ENCODE measurements around the gene ARL16.
A peak's percentile ranks its signal among the peaks of the same experiment; 100 is the strongest.

Gene ARL16

GRCh38 chr17:81712468-81713003 is 28.9 kb upstream of the ARL16 start:
- DNase-seq (ENCODE audit: low read depth) = no peak

GRCh38 chr17:81711814-81712467 is 28.3 kb upstream of the ARL16 start, which contains the start of gene SLC25A10:
TSS of gene SLC25A10 (plus strand) at chr17:81712284. CDS start at chr17:81712427, 143 bp downstream.
- peak; percentile 74 for DNase-seq (ENCODE audit: low read depth)

- DNase-seq (ENCODE audit: low read depth) = no peak
These were observed 27.1 kb upstream of the ARL16 start for GRCh38 chr17:81710514-81711308.

- no peak for DNase-seq (ENCODE audit: low read depth)
These were observed 25.2 kb upstream of the ARL16 start for GRCh38 chr17:81708739-81709185.

DNA sequence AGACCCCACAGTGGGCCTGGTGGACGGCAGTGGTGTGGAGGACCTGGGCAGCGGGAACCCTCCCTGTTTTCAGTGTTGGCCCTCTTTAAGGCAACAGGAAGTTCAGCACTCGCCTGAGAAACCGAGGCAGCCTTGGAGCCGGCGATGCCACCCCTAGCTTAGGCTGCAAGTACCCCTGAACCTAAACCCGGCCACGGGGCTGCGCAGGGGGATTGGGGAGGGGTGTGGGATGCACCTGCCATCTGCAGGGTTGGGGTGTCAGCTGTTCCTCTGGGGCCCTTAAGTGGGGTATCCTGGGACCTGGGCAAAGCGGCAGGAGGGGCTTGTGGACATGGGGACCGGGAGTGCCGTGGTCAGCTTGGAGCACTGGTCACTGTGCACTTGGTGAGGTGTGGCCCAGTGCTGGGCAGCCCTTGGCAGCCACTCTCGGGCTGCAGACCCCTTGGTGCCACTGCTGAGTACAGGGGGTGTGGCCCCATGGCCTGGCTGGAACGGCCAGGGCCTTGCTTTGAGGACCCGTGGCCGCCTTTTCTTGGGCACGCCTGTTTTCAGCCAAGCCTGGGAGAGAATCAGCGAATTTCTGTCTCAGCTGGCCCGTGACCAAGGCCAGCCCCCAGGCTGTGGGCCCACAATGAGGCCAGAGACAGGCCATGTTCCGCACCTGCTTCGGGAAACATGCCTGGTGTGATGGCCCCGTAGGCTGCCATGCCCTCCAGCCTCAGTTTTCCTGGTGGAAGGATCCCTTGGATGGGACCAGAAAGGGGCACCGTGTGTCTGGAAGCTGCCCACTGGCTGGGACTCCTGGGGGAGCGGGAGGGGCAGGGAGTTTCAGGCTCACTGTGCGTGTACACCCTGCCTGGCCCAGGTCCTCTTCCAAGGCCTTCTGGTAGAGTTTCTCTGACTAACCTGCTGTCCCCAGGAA is 24.4 kb upstream of the ARL16 start:
- no peak for DNase-seq (ENCODE audit: low read depth)

DNA sequence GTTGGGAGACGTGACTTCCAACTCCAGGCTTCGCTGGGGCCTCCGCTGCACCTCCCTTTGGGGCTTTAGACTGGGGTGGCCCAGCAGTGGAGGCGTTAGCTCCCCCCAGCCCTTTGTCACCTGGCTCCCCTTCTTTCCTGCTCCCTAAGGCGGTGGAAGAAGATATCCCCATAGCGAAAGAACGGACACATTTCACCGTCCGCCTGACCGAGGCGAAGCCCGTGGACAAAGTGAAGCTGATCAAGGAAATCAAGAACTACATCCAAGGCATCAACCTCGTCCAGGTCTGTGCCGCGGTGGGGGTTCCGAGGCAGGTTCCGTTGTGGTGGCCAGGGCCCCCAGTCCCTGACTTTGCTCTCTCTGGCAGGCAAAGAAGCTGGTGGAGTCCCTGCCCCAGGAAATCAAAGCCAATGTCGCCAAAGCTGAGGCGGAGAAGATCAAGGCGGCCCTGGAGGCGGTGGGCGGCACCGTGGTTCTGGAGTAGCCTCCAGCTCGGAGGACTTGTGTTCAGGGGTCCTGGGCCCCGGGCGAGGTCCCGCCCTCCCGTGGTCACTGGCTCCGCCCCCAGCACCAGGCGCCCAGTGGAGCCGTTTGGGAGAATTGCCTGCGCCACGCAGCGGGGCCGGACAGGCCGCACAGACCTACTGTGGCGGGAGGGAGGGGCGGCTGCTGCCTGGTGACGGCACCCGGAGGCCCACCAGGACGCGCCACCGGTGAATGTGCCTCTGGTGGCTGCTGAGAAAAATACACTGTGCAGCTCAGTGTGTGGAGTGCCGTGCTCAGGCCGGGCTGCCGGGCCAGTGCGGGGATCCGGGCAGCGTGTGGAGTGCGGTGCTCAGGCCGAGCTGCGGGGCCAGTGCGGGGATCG is 23.4 kb upstream of the ARL16 start:
- DNase-seq (ENCODE audit: low read depth) = no peak

DNA sequence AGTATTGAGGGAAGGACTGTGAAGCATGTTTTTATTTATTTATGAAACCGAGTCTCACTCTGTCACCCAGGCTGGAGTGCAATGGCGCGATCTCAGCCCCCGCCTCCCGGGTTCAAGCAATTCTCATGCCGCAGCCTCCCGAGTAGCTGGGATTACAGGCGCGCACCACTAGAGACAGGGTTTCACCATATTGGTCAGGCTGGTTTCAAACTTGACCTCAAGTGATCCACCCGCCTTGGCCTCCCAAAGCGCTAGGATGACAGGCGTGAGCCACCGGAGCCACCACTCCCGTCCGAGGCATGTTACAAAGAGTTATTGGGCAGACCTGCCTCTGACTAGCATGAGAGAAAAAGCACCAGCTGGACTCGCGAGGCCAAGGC is 22.6 kb upstream of the ARL16 start:
- DNase-seq (ENCODE audit: low read depth) = no peak

- DNase-seq (ENCODE audit: low read depth) = no peak
These were observed 22.1 kb upstream of the ARL16 start for GRCh38 chr17:81705518-81706231.

GRCh38 chr17:81703747-81704654 is 20.4 kb upstream of the ARL16 start:
- no peak for DNase-seq (ENCODE audit: low read depth)

GRCh38 chr17:81702934-81703746 is 19.5 kb upstream of the ARL16 start, which contains the start of gene MRPL12:
TSS of gene MRPL12 (plus strand) at chr17:81703367. CDS start at chr17:81703502, 135 bp downstream.
- DNase-seq (ENCODE audit: low read depth) = peak; percentile 82

- DNase-seq (ENCODE audit: low read depth) = no peak
These were observed 17.9 kb upstream of the ARL16 start for GRCh38 chr17:81701288-81702071.

GRCh38 chr17:81700353-81701287 is 17.0 kb upstream of the ARL16 start:
- DNase-seq (ENCODE audit: low read depth) = no peak

- DNase-seq (ENCODE audit: low read depth) = no peak
These were observed 13.9 kb upstream of the ARL16 start for GRCh38 chr17:81697261-81698044.

- DNase-seq (ENCODE audit: low read depth) = no peak
These were observed 12.8 kb upstream of the ARL16 start for GRCh38 chr17:81696218-81696941.

DNA sequence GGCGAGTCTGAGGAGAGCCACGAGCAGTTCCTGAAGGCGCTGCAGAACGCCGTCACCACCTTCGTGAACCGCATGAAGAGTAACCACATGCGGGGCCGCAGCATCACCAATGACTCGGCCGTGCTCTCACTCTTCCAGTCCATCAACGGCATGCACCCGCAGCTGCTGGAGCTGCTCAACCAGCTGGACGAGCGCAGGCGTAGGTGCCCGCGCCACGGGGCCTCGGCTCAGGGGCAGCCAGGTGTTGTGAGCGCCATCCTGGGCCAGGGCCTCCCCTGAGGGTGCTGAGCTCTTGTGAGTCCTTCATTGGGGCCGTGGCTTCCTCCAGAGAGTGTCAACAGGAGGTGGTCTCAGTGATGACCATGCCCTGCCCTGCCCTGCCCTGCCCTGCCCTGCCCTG is 12.2 kb upstream of the ARL16 start:
- no peak for DNase-seq (ENCODE audit: low read depth)

Measured in activated T-helper 9 cell treated with anti-CD3 and anti-CD28 coated beads, Interleukin-2, amount 50 U/mL, for 16 hours (primary cell).